HepG2 (cell line): ENCODE data around the gene DAPK1. TPM values are rescaled to one million over a fixed set of nuclear protein-coding genes. Genes with fewer than 3 reads are reported as not detected.

Experiments
- ATAC-seq: fragments of 200-7000 bp; cut with Tn5 transposase; 3 replicates; pipeline ENCODE4 v1.9.1; 2020; ENCODE audit warnings: mild to moderate bottlenecking, moderate library complexity
- BruUV-seq: library from RNA; stranded (reverse); fragments of 400-500 nt; replicated peaks from 2 replicates; lab custom pipeline; 2021; lab: Mats Ljungman, UMichigan
- CTCF ChIA-PET: fragments of 300-600 bp; formaldehyde crosslinking; extraction: SDS; loops from one replicate; lab custom pipeline; 2021; ENCODE audit warnings: low total read pairs, inconsistent platforms, low intra/inter-chr PET ratio; lab: Yijun Ruan, JAX
- POLR2A ChIA-PET: fragments of 350-600 bp; sonication (Branson Sonifier 250); formaldehyde crosslinking; loops from one replicate; lab custom pipeline; 2020; ENCODE audit warnings: antibody characterized with exemption, inconsistent platforms; lab: Yijun Ruan, JAX
- DNase-seq: peaks from one replicate; pipeline ENCODE4 v3.0.0-alpha.2; 2015; ENCODE audit warnings: low spot score
- FAIRE-seq: peaks from 3 replicates; lab custom pipeline; 2011; peaks lifted over from hg19 to GRCh38; lab: Jason Lieb, UNC
- H2AFZ ChIP-seq: one replicate; pipeline ENCODE4 v1.6.1; 2011; ENCODE audit warnings: low read length, inconsistent platforms
- H3K27ac ChIP-seq: fragments of 300-600 bp; 3 replicates; pipeline ENCODE4 v1.8.0; 2011; ENCODE audit warnings: mixed run types, mild to moderate bottlenecking, mixed read lengths, low read length, inconsistent platforms; ENCODE audit not compliant: insufficient read depth; ENCODE audit errors: extremely low read length
- H3K27me3 ChIP-seq, 2 experiments: fragments of 200-600 bp in 1 of 2; 2 replicates in 1 of 2; 3 replicates in 1 of 2; pipeline versions ENCODE4 v1.6.0 to v1.8.0; 2011; ENCODE audit warnings: low read length in 2 of 2, mild to moderate bottlenecking in 2 of 2, moderate library complexity in 2 of 2, inconsistent platforms in 1 of 2; ENCODE audit not compliant: insufficient read depth in 2 of 2, control insufficient read depth in 1 of 2
- H3K36me3 ChIP-seq, 2 experiments: fragments of 200-600 bp in 1 of 2; replicated peaks in 1 of 2; 2 replicates in 1 of 2; 3 replicates in 1 of 2; pipeline versions ENCODE4 v1.5.1 to v1.8.0; 2011; ENCODE audit warnings: low read length in 2 of 2, inconsistent platforms in 1 of 2; ENCODE audit not compliant: insufficient read depth in 2 of 2, control insufficient read depth in 1 of 2
- H3K4me1 ChIP-seq: 2 replicates; pipeline ENCODE4 v1.5.1; 2012; ENCODE audit warnings: low read length, inconsistent platforms; ENCODE audit not compliant: insufficient read depth
- H3K4me2 ChIP-seq: 2 replicates; pipeline ENCODE4 v1.6.0; 2011; ENCODE audit warnings: low read depth, low read length, inconsistent platforms
- H3K4me3 ChIP-seq, 3 experiments: fragments of 200-600 bp in 1 of 3; sonication (generic), shearing (Covaris generic) in 1 of 3; replicated peaks in 1 of 3; 2 replicates each; pipeline ENCODE4 v1.5.1; 2011 to 2016; ENCODE audit warnings: low read length in 3 of 3, inconsistent platforms in 2 of 3, low read depth in 2 of 3, mild to moderate bottlenecking in 2 of 3, control low read depth in 1 of 3, mixed read lengths in 1 of 3; ENCODE audit not compliant: insufficient read depth in 1 of 3
- H3K79me2 ChIP-seq: one replicate; pipeline ENCODE4 v1.6.1; 2011; ENCODE audit warnings: low read length, inconsistent platforms; ENCODE audit not compliant: insufficient read depth
- H3K9ac ChIP-seq: 2 replicates; pipeline ENCODE4 v1.6.0; 2011; ENCODE audit warnings: mild to moderate bottlenecking, low read depth, low read length, inconsistent platforms; ENCODE audit not compliant: insufficient read depth
- H3K9me3 ChIP-seq: 2 replicates; pipeline ENCODE4 v1.5.1; 2012; ENCODE audit warnings: mild to moderate bottlenecking, low read length
- H4K20me1 ChIP-seq: 2 replicates; pipeline ENCODE4 v1.6.0; 2011; ENCODE audit warnings: inconsistent platforms, mild to moderate bottlenecking, low read length, moderate library complexity; ENCODE audit not compliant: insufficient read depth
- BRD4 ChIP-seq: sonication (generic); formaldehyde crosslinking; IDR thresholded peaks from 2 replicates; pipeline ENCODE4 v1.4.0; 2020; ENCODE audit warnings: missing genetic modification reagents
- CBX1 ChIP-seq: IDR thresholded peaks from one replicate; pipeline ENCODE4 v1.6.1; 2016; ENCODE audit warnings: antibody characterized with exemption, low read depth
- DPF2 ChIP-seq: sonication (generic); formaldehyde crosslinking; IDR thresholded peaks from 2 replicates; pipeline ENCODE4 v1.4.0; 2020; ENCODE audit warnings: mild to moderate bottlenecking, low read depth, missing genetic modification reagents, borderline replicate concordance
- FUBP1 ChIP-seq: sonication (generic); formaldehyde crosslinking; IDR thresholded peaks from 2 replicates; pipeline ENCODE4 v1.5.1; 2020; ENCODE audit warnings: missing genetic modification reagents, mild to moderate bottlenecking, borderline replicate concordance
- HCFC1 ChIP-seq: fragments of 150-350 bp; IDR thresholded peaks from 2 replicates; pipeline ENCODE4 v1.6.1; 2014; ENCODE audit warnings: low read depth, low read length
- IKZF1 ChIP-seq: fragments of 450-650 bp; IDR thresholded peaks from 2 replicates; pipeline ENCODE4 v1.7.1; 2016
- KLF11 ChIP-seq: IDR thresholded peaks from 2 replicates; pipeline ENCODE4 v1.6.1; 2016; ENCODE audit warnings: missing compliant biosample characterization
- RARG ChIP-seq: sonication (generic); formaldehyde crosslinking; IDR thresholded peaks from 2 replicates; pipeline ENCODE4 v1.4.0; 2020; ENCODE audit warnings: low read depth, mild to moderate bottlenecking, missing genetic modification reagents
- RBAK ChIP-seq: sonication (generic); formaldehyde crosslinking; IDR thresholded peaks from 2 replicates; pipeline ENCODE4 v1.5.1; 2020; ENCODE audit warnings: mild to moderate bottlenecking, missing genetic modification reagents
- SALL1 ChIP-seq: sonication (generic); formaldehyde crosslinking; IDR thresholded peaks from 2 replicates; pipeline ENCODE4 v1.8.0; 2022; ENCODE audit warnings: mild to moderate bottlenecking, missing genetic modification reagents
- SOX13 ChIP-seq, 3 experiments: fragments of 450-650 bp in 1 of 3; sonication (generic) in 1 of 3; formaldehyde crosslinking in 1 of 3; IDR thresholded peaks in 2 of 3; conservative IDR thresholded peaks in 1 of 3; 2 replicates each; pipeline versions ENCODE4 v1.5.0 to v1.6.1; 2016 to 2020; ENCODE audit warnings: antibody characterized with exemption in 1 of 3, mild to moderate bottlenecking in 1 of 3, missing compliant biosample characterization in 1 of 3, missing genetic modification reagents in 1 of 3, moderate library complexity in 1 of 3
- SOX5 ChIP-seq: IDR thresholded peaks from 2 replicates; pipeline ENCODE4 v1.6.1; 2016; ENCODE audit warnings: borderline replicate concordance
- SP1 ChIP-seq, 2 experiments: fragments of 450-650 bp in 1 of 2; sonication (generic) in 1 of 2; formaldehyde crosslinking in 1 of 2; IDR thresholded peaks; 2 replicates each; pipeline versions ENCODE4 v1.4.0 to v1.6.1; 2016 to 2020; ENCODE audit warnings: missing genetic modification reagents in 1 of 2
- TFE3 ChIP-seq: IDR thresholded peaks from 2 replicates; pipeline ENCODE4 v1.6.1; 2016
- ZFP82 ChIP-seq: sonication (generic); formaldehyde crosslinking; IDR thresholded peaks from 2 replicates; pipeline ENCODE4 v1.5.1; 2020; ENCODE audit warnings: mild to moderate bottlenecking, missing genetic modification reagents, borderline replicate concordance
- ZNF20 ChIP-seq: sonication (generic); formaldehyde crosslinking; IDR thresholded peaks from 2 replicates; pipeline ENCODE4 v1.4.0; 2020; ENCODE audit warnings: mild to moderate bottlenecking, moderate library complexity, missing genetic modification reagents
- ZNF24 ChIP-seq: fragments of 450-650 bp; IDR thresholded peaks from 2 replicates; pipeline ENCODE4 v1.6.1; 2017; ENCODE audit warnings: antibody characterized with exemption, mild to moderate bottlenecking
- ZNF672 ChIP-seq: sonication (generic); formaldehyde crosslinking; IDR thresholded peaks from 2 replicates; pipeline ENCODE4 v1.8.1; 2022; ENCODE audit warnings: missing genetic modification reagents
- WGBS: methylation state at CpG from one replicate; pipeline ENCODE4 v1.1.6; 2017; ENCODE audit warnings: low lambda C conversion rate; 5-methylcytosine and 5-hydroxymethylcytosine counted together
- in situ Hi-C: cut with HindIII; loops from 2 replicates; pipeline ENCODE4 v1.10.0; 2017; ENCODE audit warnings: low pct_unique_long_range_greater_than_20kb; ENCODE audit not compliant: extremely low pct_ligation_motif_present
- intact Hi-C: fragments of 100-400 bp; cut with micrococcal nuclease; formaldehyde crosslinking; loops from one replicate; pipeline ENCODE4 v1.10.0; 2022; ENCODE audit not compliant: unreplicated experiment
- polyA plus RNA-seq, 8 experiments: library from polyadenylated mRNA; depleted of rRNA in 3 of 8; stranded (reverse) in 7 of 8; unstranded in 1 of 8; fragments of >200 nt; fragmentation: Illumina TruSeq in 4 of 8; extraction: Trizol in 4 of 8; gene quantifications; 2 replicates each; pipeline versions ENCODE4 v1.2.1 to v1.2.3, GENCODE V29; 2011 to 2016; ENCODE audit warnings: low read depth in 4 of 8, missing spikeins in 1 of 8, mixed read lengths in 1 of 8; ENCODE audit not compliant: insufficient read depth in 1 of 8
- total RNA-seq, 5 experiments: library from RNA; depleted of rRNA; stranded (reverse); fragments of >200 nt; fragmentation: Illumina TruSeq; extraction: Trizol; gene quantifications; 2 replicates each; pipeline ENCODE4 v1.2.3, GENCODE V29; 2016; ENCODE audit warnings: low read depth in 1 of 5
- TF ChIP-seq, protein P1 (sequence below): IDR thresholded peaks from 2 replicates; pipeline ENCODE4 v1.6.1; 2018; ENCODE audit warnings: missing genetic modification reagents, mild to moderate bottlenecking, missing compliant biosample characterization

Gene DAPK1
- total and polyA plus RNA-seq, 2 of the 13 experiments (the other 11 are each of a cell fraction or from before 2014, with no cell fraction given): 35.7 to 35.9 TPM

- TF ChIP-seq HCFC1: no peak
- no peak for TF ChIP-seq KLF11 (CRISPR knock-in tag)
- TF ChIP-seq ZNF20 (CRISPR knock-in tag): no peak
- no peak for TF ChIP-seq SP1 (IDR thresholded peaks at IDR 0.05)
- TF ChIP-seq SP1 (CRISPR knock-in tag; IDR thresholded peaks at IDR 0.05): no peak
- no peak for TF ChIP-seq DPF2 (CRISPR knock-in tag)
- no peak for TF ChIP-seq ZFP82 (CRISPR knock-in tag)
- TF ChIP-seq IKZF1: no peak
- TF ChIP-seq, all 625 proteins: peak for 0
Measured at GRCh38 chr9:87478226-87478992, 19.3 kb upstream of the DAPK1 start (continued).

DNA sequence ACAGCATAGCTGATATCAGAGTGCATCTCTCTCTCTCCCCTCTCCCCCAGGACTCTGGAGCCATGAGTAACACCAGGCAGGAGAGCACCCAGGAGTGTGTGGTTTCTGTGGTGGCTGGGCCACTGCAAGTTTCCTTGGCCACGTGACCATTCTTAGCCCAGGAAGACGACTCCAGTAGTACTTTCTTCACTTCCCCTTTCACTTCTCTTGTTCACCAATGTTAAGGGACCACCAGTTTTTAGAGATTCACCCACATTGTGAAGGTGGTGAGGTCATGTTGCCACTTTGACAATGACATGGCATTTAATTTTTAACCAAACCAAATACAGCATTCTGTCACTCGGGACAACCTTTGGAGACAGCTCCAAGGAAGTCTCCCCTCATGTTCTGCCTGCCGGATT lies 17.9 kb upstream of the DAPK1 start:
- Histone ChIP-seq H3K4me2 (peak overlapping the region; percentile 71), H2AFZ (peak overlapping the region; percentile 70)
- peak; percentile 58 for FAIRE-seq
- TF ChIP-seq CBX1: no peak
- no peak for TF ChIP-seq BRD4 (CRISPR knock-in tag)
- TF ChIP-seq TFE3: no peak
- TF ChIP-seq SOX5 (CRISPR knock-in tag): no peak
- TF ChIP-seq FUBP1 (CRISPR knock-in tag): no peak
- no peak for TF ChIP-seq SOX13 (IDR thresholded peaks at IDR 0.05)
- TF ChIP-seq SOX13 (CRISPR knock-in tag; conservative IDR thresholded peaks at IDR 0.05 in 1 of 2, IDR thresholded peaks at IDR 0.05 in 1 of 2): peak in 1 of 2 experiments; percentile 39; a peak in 1 of 4 replicates
- TF ChIP-seq, protein P1, sequence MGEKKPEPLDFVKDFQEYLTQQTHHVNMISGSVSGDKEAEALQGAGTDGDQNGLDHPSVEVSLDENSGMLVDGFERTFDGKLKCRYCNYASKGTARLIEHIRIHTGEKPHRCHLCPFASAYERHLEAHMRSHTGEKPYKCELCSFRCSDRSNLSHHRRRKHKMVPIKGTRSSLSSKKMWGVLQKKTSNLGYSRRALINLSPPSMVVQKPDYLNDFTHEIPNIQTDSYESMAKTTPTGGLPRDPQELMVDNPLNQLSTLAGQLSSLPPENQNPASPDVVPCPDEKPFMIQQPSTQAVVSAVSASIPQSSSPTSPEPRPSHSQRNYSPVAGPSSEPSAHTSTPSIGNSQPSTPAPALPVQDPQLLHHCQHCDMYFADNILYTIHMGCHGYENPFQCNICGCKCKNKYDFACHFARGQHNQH (CRISPR knock-in tag): no peak
- 0 out of 2 replicates have a peak, but pooled peaks have one; percentile 23 for TF ChIP-seq SALL1 (CRISPR knock-in tag)
- TF ChIP-seq RBAK (CRISPR knock-in tag): no peak
- no peak for TF ChIP-seq ZNF672
- TF ChIP-seq ZNF24: no peak
- TF ChIP-seq RARG (CRISPR knock-in tag): no peak

More for the DNA sequence above, 17.9 kb upstream of the DAPK1 start:
- ChIA-PET CTCF (no interaction called here), POLR2A (interaction anchor here (1.2 to 1.4 kb wide), 2 partner anchors 18 to 134 kb away, joined by 3 to 5 read pairs; partner anchors contain the start of gene DAPK1)
- no TSS peak for BruUV-seq
- H3K9me3 ChIP-seq: no peaks in the 10 kb centered on the region
- peak overlapping the region; percentile 8 to 34 (median 29); a peak in 3 of 6 replicates for H3K4me3 ChIP-seq
- in situ Hi-C loops: no loop called here
- no peak overlapping the region for H3K9ac ChIP-seq
- intact Hi-C loops: no loop called here
- peak; percentile 50 for DNase-seq
- peaks cover 11% of the 10 kb centered on the region for H3K4me1 ChIP-seq
- WGBS: 1% methylated on average over 4 of the region's 4 CpGs
- peak; percentile 86 for ATAC-seq
- no peak overlapping the region for H3K27ac ChIP-seq
- H4K20me1 ChIP-seq: no peaks in the 10 kb centered on the region
- H3K27me3 ChIP-seq: no peaks in the 10 kb centered on the region
- no peaks in the 10 kb centered on the region for H3K36me3 ChIP-seq
- no peaks in the 10 kb centered on the region for H3K79me2 ChIP-seq
